Measurements from ENCODE around the gene TRPM8.

The TRPM8 gene

GRCh38 chr2:233974530-233975071 lies 57.4 kb downstream of the TRPM8 start:
- DNase-seq (ENCODE audit: low read depth in 2 of 2), result no peak

DNA sequence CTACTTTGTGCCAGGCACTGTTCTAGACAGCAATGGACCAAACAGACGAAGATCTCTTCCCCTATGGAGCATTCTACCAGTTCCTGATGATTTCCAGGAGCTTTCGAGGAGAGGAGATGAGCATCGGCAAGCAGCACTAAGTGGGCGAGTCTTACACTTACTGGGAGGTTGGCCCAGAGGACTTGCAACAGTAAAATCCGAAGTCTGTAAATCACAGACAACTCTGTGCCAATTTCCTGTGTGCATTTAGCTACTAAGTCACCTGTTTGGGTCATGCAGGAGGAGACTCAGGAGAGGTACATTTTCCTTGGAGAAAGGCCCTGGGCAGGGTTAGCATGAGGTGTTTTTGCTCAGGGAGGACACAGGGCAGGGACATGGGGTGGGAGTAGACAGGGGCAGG lies 58.9 kb downstream of the TRPM8 start:
- DNase-seq (ENCODE audit: low read depth in 2 of 2), result no peak

DNA sequence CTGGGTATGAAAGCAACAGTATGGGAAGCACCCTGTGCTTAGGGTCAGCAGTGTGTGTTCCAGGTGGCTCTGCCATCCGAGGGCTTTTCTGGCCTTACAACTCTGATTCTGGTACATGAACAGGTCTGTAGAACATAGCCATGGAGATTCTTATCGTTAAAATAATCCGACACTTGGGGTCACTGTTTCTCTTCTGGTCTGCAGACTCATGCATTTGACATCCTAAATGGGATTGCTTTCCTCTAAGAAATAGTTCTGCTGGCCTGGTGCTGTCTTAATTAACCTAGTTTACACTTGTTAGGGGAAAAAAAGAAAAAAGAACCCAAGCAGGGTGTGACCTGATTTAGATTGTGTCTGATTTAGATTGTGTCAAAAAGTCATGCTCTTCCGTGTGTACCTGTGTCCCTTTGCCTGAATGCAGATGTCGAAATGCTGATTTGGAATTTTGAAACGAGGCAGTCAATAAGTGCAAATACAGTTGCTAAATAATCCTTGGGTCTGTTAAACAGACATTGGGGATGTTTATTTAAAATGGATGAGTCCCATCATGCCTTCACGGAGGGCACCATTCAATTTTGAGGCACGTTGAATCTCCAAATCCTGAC lies 59.6 kb downstream of the TRPM8 start:
- no peak for DNase-seq (ENCODE audit: low read depth in 2 of 2)

- DNase-seq (ENCODE audit: low read depth in 2 of 2), result no peak
These were observed 60.2 kb downstream of the TRPM8 start for GRCh38 chr2:233977296-233977837.

GRCh38 chr2:233979748-233980147 lies 62.6 kb downstream of the TRPM8 start:
- DNase-seq (ENCODE audit: low read depth in 2 of 2), result no peak

DNA sequence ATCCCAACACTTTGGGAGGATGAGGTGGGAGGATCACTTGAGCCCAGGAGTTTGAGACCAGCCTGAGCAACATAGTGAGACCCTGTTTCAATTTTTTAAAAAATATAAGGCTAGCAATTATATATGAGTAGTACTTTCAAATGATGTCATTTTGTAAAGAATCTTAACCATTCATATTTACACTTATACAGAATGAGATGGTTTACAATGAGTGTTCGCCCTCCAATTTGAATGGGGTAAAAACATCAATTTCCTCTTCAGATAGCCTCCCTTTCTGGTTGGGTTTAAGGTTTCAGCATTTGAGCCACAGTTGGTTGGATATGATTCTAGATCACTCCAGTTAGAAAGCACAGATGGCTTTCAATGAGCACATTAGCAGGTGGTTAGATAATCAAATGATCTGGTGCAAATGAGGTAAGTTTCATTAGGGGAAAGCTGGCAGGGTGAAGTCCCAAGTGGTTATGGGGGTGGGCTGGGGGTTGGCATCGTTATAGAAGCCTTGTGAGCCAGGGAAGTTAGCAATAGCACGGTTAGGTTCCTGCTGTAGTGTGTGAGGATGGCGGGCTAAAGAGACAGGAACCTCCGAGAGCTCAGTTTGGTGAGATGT lies 63.9 kb downstream of the TRPM8 start:
- DNase-seq (ENCODE audit: low read depth in 2 of 2), result no peak

- DNase-seq (ENCODE audit: low read depth in 2 of 2), result no peak
These were observed 64.6 kb downstream of the TRPM8 start for GRCh38 chr2:233981574-233982420.

DNA sequence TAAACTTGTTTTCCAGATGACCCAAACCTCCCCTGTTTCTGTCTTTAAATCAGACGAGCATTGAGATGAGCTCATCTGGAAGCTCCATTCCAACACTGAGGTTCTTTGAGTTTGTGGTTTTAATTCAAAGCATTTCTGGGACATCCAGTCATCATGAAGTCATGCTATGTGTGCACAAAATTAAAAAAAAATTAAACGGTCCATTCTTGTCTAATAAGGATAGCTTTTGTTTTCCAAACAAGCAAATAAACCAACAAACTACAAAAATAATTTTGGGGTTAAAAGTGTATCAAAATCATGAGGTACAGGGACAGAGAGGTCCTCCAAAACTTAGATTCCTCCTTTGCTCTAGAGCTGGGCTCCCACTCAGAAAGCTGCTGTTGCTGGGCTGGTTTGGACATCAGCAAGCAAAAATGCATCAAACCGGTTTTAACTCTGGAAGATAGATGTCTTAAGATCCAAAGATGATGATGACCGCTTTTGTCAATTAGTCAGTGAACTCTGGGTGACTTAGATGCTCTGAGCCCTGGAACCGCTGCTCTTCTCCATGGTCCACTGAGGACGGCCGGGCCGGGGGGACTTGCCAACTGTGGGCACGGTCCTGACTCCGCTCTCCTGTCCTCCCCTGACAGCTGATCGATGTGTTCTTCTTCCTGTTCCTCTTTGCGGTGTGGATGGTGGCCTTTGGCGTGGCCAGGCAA lies 65.4 kb downstream of the TRPM8 start:
- DNase-seq (ENCODE audit: low read depth in 2 of 2), result no peak

DNA sequence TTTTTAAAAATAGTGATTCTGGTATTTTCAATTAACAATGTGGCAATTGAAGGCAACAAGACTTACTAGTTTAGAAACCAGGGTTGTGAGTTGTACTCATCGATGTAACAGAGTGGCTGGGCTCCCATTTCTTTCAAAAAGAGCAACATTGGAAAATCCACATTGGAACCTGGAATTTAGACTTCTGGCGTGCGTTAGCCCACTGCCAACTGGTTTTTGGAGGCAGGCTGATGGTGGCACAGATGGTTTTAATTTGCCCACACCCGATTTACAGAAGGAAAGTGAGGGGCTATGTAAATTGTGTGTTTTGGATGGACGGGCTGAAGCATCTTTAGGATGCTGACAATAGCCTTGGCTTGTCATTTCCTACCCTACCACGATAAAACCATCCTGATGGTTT lies 66.3 kb downstream of the TRPM8 start:
- DNase-seq (ENCODE audit: low read depth in 2 of 2), result no peak

DNA sequence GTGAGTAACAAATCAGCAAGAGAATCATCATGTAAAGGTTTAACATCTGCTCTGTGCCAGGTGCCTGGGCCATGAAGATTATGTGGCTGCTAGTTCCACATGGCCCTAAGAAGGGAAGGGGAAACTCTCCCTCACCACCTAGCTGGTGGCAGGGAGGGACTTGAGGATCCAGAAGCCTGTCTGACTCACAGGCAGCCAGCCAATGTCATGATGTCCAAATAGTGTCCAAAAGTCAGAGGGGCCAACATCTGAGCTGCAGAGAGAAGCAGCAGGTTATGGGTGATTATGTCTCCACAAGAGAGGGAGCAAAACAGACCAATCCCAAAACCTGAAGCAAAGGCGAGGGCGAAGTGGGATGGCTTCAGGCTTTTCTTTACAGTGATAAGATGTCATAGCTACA lies 71.4 kb downstream of the TRPM8 start:
- no peak for DNase-seq (ENCODE audit: low read depth in 2 of 2)

DNA sequence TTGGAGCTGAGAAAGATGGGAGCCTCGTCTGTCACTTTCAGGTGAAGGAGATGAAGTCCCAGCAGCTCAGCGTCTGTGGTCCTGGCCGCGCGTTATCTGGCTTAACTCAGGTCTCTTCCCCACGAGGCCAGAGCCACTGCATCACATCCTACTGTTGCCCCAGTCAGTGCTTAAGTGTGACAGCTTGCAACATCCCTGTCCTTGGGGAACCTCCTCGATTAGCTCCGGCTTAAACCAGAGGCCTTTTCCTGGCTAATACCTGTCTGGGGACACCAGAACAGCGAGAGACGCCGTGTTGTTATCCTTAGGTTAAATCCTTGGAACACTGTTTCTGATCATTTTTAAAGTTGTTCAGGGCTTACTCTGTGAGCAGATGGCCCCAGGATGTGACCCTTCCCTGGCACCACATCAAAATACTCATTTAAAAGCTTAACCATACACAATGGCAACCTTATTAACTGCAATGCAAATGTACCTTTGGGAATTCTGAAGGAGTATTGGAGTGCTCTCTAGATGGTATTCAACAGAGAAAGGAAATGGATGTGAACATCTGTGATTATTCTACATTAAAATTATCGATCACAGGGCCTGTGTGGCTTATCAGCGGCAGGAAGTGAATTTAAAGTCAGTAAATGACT lies 72.2 kb downstream of the TRPM8 start:
- no peak for DNase-seq (ENCODE audit: low read depth in 2 of 2)

GRCh38 chr2:233990261-233990798 lies 73.2 kb downstream of the TRPM8 start:
- peak in 1 of 2 donors; percentile 15 for DNase-seq (ENCODE audit: low read depth in 2 of 2)

- DNase-seq (ENCODE audit: low read depth in 2 of 2), result no peak
These were observed 74.0 kb downstream of the TRPM8 start for GRCh38 chr2:233991196-233991595.

DNA sequence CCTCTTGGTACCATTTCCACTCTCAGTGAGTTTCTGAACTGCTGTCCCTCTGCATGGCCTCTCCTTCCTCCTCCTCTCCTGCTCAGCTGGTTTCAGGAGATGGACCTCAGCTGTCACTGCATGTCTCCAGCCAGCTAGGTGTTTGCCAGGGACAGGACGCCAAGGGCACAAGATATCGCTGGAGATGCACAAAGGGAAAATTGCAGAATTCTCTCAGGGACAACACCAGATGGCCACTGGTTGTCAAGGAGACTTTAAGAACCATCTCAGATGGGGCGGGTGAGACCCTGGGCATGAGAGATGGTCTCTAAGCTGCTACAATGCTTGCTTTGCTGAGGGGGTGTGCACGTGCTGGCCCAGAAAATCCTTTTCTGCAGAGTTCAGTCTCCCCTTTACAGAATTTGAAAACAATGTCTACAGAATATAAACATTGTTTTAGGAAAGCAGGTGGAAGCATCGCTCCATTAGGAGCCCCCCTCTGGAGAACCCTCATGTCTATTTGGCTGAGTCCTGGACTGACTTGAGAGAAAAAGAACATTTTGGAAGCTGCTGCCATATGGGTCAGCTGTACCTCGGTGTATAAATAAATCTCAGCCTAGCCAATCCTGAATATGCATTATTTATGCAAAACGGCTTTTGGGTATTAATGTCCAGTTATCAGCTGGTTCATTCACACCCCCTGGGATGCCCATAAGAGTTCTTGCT lies 75.5 kb downstream of the TRPM8 start:
- no peak for DNase-seq (ENCODE audit: low read depth in 2 of 2)

GRCh38 chr2:233993461-233993860 lies 76.3 kb downstream of the TRPM8 start:
- DNase-seq (ENCODE audit: low read depth in 2 of 2), result no peak

GRCh38 chr2:233994151-233994550 lies 77.0 kb downstream of the TRPM8 start:
- no peak for DNase-seq (ENCODE audit: low read depth in 2 of 2)

DNA sequence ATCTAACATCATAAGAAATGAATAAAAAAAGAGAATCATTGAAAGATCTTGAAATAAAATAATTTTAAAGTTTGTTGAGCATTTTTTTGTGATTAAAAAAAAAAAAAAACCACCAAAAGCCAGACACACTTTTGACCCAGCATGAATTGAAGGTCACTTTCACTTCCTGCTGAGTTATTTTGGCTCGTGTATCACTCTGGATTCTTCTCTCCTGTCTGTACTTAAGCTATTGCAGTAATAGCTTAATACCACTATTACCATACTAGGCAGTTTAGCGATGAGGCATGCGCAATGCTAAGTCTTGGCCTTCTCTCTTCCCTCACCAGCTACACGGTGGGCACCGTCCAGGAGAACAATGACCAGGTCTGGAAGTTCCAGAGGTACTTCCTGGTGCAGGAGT lies 78.8 kb downstream of the TRPM8 start:
- no peak for DNase-seq (ENCODE audit: low read depth in 2 of 2)

DNA sequence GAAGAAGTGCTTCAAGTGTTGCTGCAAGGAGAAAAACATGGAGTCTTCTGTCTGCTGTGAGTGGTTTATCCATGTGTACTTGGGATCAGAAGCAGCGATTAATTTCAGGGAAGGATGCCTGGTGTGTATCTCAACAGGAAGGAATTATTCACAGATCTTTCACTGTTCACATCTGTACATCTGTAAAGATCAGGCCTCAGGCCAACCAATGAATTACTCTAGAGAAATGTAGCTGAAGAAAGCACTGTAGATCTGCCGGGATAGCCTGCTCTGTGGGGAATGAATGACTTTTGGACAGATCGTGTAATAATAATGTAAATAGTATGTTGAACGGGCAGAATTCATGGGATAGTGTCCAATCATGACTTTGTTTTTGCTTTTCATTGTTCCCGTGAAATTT lies 79.3 kb downstream of the TRPM8 start:
- DNase-seq (ENCODE audit: low read depth in 2 of 2), result no peak

GRCh38 chr2:233997707-233998106 lies 80.5 kb downstream of the TRPM8 start:
- DNase-seq (ENCODE audit: low read depth in 2 of 2), result no peak

DNA sequence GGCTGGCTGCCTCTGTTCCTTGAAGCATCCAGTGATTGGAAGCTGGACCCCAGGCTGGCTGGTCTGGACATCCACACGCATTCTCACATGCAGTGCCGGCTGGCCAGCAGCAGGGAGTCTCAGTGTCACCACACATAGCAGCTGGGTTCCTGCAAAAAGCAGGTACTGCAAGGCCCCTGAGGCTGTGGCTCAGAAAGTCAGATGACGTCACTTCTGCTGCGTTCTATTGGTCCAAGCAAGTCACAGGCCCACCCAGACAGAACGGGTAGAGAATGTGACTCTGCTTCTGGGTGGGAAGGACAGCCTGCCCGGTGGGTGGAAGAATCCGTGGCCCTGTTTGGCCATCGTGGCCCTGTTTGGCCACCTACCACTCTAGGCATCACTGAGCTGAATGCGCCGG lies 82.0 kb downstream of the TRPM8 start:
- no peak for DNase-seq (ENCODE audit: low read depth in 2 of 2)
